Stomach (tissue), 4 donors: ENCODE data around the gene SLC44A1.

Experiments used
- EP300 ChIP-seq: sonication (generic); formaldehyde crosslinking; IDR thresholded peaks from one replicate; pipeline ENCODE4 v1.6.1; 2017; ENCODE audit warnings: antibody characterized with exemption
- POLR2A ChIP-seq, 4 donors: fragments of 450-650 bp; IDR thresholded peaks; one replicate each; pipeline ENCODE4 v1.6.1; 2016; ENCODE audit warnings: antibody characterized with exemption in 4 of 4, control low read depth in 2 of 4, mild to moderate bottlenecking in 1 of 4, moderate library complexity in 1 of 4
- TF ChIP-seq, protein P1 (sequence below), 7 experiments: fragments of 450-650 bp in 4 of 7; fragments of 200-600 bp in 3 of 7; sonication (generic) in 3 of 7; IDR thresholded peaks; one replicate each; pipeline ENCODE4 v1.5.1; 2016 to 2019; ENCODE audit warnings: antibody characterized with exemption in 7 of 7, control low read depth in 2 of 7, mild to moderate bottlenecking in 1 of 7

DNA sequence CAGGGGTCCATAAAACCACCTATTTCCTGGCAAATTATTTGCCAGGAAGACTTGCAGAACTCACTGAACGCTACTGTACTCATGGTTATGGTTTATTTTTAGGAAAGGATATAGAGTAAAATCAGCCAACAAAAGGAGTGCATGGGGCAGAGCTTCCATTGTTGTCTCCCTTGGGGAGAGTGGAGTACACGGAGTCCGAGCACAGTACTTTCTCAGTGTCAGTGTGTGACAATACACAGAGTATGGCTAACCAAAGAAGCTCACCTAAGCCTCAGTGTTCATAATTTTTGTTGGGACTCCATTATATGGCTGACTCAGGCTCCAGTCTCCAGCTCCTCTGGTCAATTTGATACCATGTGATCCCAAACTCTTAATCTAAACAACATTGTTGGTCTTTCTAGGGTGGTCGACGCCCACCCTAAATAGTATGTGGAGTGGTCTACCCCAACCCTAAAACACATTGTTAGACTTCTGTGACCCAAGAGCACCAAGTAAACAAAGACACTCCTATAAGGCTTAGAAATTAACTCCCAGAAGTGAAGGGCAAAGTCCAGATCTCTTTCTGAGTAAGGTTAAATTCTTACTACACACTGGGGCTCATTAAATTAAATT is 74.9 kb downstream of the SLC44A1 start:
- no peak for TF ChIP-seq EP300
- TF ChIP-seq, protein P1, sequence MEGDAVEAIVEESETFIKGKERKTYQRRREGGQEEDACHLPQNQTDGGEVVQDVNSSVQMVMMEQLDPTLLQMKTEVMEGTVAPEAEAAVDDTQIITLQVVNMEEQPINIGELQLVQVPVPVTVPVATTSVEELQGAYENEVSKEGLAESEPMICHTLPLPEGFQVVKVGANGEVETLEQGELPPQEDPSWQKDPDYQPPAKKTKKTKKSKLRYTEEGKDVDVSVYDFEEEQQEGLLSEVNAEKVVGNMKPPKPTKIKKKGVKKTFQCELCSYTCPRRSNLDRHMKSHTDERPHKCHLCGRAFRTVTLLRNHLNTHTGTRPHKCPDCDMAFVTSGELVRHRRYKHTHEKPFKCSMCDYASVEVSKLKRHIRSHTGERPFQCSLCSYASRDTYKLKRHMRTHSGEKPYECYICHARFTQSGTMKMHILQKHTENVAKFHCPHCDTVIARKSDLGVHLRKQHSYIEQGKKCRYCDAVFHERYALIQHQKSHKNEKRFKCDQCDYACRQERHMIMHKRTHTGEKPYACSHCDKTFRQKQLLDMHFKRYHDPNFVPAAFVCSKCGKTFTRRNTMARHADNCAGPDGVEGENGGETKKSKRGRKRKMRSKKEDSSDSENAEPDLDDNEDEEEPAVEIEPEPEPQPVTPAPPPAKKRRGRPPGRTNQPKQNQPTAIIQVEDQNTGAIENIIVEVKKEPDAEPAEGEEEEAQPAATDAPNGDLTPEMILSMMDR (IDR thresholded peaks at IDR 0.05), result no peak
- TF ChIP-seq POLR2A (IDR thresholded peaks at IDR 0.05), result no peak
